GM19099 (cell line): ENCODE data around the gene CREG2.

Source experiments
- POLR2A ChIP-seq: IDR thresholded peaks from 3 replicates; pipeline ENCODE4 v1.6.1; 2011; ENCODE audit warnings: low read depth; ENCODE audit not compliant: insufficient read length; ENCODE audit errors: extremely low read depth

Gene CREG2

DNA sequence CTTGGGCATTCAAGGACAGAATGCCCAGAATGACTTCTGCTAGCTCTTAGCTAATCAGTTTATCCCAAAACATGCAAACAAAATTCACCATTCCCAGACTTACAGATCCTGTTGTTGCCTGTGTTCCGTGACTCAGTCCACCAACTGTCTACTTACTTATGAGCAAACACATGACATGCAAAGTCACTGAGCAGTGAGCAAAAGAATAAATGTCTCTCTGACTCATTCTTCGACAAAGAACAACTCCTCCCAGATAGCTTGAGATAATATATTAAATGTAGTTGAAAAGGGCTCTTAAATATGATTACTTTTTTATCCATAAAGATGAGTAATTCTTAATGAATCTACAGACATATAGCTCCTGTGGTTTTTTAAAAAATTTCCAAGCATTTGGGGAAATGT is 9.0 kb upstream of the CREG2 start:
- no peak for TF ChIP-seq POLR2A

DNA sequence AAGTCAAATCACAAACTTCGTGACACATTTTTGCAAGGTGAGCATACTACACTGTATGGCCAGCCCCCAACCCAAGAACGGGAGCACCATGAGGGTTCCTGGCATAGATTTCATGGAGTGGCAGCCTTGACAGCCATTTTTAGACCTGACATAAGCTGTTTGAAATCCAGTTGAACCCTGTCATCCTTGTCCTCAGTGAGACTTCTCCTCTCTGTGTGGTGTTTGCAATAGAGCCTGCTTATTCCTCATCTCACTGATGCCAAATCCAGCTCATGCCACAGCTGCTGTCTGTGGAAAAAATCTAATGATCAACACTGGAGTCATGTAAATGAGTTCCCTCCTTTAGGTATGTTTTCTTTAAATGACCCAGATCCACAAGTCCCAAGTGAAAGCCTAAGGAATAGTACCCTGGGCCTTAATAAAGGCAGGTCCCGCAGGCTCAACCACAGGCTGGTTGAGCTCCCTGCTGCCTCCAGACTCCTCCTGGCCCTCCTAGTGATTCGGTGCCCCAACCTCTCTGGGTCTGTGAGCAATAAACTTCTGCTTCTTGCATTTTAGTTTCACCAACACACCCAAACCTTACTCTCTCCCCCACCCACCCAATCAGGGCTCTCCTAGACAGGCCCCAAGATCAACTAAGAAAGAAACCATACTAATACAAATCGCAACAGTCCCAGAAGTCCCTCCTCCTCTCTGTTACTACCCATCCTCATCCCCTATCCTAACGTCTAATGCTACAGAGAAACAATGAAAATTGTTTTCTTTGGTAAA is 8.4 kb upstream of the CREG2 start:
- TF ChIP-seq POLR2A: no peak

DNA sequence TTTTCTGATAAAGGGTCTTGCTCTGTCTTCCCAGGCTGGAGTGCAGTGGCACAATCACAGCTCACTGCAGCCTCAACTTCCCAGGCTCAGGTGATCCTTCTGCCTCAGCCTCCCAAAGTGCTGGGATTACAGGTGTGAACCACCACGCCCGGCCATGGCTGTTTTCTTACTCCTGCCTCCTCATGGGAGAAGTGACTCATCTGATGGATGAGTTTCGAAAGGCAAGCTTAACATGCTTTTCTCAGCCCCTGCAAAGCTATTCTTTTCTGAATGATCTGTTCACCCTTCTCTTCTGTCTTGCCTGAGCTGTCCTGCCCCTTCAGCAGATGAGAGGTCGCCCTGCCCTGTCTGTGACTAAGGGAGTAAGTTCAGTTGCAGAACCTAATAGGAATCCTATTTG is 929 bp upstream of the CREG2 start:
- TF ChIP-seq POLR2A: no peak

DNA sequence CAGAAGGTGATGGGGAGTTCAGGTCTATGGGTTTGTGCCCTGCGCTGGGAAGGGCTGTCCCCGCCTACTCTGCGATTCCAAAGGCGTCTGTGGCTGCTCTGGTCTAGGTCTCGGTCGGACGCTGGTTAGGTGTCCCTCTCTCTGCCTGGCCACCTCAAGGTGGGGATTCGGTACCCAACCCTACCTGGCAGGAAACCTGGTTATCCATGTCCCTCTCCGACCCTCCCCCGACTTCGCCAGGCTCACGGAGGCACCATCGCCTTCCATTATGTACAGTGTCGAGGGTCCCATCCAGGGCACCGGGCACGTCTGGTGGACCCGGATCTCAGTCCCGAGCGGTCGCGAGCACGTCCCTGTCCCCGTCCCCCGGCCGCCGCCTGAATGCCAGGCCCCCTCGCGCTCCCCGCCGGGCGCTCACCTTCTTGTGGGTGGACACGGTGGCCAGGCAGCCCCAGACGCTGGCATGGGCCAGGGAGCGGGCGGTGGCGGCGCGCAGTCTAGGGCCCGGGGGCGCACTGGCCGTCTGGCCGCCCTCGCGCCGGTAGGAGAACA is 628 bp downstream of the CREG2 start:
- no peak for TF ChIP-seq POLR2A

DNA sequence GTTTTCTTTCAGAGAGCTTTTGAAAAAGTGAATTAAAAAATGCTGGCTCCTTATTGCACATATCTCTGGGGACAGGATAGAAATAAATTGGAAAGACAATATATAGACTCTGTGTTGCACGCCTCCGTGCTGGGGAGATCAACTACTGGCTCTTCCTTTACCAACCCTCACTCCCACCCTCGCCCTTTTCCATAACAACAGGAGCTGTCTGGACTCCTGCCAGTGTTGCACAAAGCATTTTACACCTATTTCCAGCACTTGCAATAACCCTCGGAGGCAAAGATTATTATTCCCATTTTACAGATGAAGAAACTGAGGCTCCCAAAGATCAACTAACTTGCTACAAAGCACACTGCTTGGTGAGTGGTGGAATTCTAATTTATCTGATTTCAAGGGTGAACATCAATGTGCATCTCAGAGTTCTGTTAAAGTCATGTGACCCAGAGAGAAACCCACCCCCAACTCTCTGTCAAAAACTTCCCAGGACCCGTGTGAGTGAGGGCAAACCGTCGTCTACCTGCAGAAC is 4.2 kb downstream of the CREG2 start:
- TF ChIP-seq POLR2A: no peak

DNA sequence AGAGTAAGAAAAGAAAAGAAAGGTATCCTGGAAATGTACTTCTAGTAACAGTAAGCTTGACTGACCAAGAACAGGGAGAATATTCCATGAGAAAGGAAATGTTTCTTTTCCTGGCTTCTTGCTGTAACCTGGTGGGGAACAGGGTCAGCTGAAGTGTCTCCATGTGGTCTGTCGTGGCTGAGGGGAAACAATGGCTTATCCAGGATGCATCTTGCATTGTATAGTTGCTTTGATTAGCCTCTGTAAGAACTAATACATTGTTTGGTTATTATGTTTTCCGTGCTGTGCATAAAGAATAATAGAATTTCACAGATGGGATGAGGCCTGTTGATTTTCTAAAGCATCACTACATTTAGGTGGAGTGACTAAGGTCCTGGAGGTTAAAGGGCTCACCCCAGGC is 4.9 kb downstream of the CREG2 start:
- no peak for TF ChIP-seq POLR2A

DNA sequence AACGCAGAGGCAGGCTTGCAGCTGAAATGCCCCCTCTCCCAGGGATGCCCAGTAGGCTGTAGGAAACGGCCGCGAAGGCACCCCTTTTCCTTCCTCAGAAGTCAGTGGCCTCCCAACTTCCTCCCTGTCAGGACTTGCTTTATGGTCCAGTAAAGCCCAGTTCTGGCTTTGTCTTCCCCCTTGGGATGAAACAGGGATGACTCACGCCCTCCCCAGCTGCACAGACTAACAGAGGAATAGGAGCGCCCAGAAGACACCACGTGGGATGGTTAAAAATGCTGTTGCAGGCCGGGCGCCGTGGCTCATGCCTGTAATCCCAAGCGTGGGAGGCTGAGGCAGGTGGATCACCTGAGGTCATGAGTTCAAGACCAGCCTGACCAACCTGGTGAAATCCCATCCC is 6.9 kb downstream of the CREG2 start:
- TF ChIP-seq POLR2A: no peak

DNA sequence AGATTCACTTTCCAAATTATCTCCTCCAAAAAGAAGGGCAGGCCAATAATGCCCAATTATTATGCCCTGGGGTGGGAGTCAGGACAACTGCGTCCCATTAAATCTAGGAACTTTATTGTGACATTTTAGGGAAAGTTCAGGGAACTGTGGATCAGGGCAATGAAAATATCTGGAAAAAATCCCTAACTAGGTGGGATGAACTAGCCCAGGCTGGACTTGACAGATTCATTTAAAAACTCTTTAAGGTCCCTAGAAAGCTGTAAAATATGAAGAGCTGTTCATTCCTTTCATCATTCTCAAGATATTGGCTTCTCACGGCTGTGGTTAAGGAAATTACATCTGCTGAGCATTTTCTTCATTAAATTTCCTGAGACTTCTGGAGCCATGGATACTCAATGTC is 8.2 kb downstream of the CREG2 start:
- TF ChIP-seq POLR2A: no peak

DNA sequence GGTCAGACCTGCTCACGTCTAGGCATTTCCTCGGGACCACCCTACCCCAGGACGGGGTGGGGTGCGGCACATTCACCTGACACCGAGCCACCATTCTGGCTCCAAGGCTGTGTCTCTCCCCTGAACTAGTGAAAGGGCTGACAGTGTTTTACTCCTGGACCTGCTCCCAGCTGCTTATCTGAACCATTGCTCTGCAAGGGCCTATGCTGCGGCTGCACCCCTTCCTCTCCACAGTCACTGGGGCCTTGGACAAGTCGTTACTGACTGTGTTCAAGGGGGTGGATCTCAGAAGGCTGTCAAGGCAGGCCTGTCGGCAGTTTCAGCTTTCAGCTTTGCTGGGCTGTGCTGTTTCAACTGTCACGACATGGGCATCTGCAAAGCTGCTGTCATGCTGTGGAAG is 11.7 kb downstream of the CREG2 start:
- no peak for TF ChIP-seq POLR2A

DNA sequence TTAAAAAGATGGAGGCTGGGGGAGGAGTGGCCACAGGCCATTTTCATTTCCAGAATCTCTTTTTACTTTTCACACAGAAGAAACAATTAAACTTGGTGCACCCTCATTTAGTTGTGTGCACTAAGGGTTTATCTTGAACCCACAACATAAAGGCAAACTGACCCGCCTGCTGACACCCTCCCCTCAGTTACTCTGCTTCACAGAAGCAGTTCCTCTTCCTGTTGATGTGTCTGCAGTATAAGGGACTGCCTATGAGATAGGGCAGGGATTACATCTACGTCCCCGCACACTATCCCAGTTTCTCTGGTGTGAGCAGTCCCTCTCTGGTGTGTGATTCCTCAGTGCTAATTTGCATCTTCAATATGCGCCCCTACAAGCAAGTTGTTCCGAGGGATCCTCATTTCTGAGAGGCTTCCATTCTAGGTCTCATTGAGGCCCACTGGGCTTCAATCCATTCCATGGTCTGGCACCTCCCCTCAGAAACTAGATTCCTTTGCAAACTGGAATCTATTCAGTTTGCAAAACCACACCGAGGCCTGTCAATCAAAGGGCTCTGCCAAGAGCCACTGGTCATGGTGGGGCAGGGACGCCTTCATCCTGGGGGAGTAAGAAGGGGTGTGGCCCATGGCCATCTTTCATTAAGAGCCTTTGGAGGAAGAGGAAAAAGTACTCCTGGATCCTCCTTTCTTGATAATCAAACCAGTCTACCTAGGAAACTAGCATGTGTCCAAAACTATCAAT is 12.3 kb downstream of the CREG2 start:
- no peak for TF ChIP-seq POLR2A

DNA sequence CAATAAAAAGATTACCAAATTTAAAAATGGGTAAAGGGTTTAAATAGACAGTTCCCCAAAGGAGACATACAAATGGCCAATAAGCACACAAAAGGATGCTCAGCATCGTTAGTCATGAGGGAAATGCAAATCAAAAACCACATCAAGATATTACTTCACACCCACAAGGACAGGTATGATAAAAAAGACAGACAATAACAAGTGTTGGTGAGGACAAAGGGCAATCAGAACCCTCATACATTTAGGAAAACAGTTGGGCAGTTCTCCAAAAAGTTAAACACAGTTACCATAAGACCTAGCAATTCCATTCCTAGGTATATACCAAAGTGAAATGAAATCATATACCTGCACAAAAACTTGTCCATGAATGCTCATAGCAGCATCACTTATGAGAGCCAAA is 14.5 kb downstream of the CREG2 start:
- TF ChIP-seq POLR2A: no peak

DNA sequence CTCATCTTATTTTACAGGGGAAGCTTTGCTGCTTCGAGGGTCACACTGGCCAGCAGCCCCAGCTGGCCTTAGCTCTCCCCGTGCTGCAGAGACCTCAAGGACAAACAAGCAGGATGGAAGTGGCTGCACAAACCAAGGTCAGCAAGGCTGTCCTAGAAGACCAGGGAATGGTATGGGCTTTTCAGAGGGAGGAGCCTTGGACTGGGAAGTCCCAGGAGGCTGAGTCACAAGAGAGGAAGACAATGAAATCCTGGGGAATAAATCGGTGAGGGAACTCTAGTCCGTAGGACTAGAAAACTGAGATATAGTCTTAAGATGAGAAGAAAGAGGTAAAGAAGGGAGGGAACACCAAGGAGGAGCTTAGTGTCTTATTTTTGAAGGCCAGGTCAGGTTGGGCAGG is 15.7 kb downstream of the CREG2 start:
- TF ChIP-seq POLR2A: no peak

DNA sequence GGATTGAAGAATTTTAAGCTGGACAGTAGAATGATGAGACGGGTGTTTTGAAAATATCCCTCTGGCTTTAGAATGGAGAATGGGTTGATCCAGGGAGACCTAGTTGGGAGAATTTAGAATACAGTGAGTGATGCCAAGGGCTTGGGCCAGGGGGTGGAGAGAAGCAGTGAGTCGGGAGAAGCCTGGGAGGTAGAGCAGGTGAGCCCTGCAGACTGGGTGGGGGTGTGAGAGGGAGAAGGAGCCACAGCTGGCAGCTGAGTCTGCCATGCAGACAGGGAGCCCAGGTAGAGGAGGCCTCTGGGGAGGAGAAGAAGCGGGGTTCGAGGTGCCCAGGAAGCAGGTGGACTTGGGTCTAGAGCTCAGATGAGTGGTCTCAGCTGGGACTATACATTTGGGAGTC is 18.2 kb downstream of the CREG2 start:
- TF ChIP-seq POLR2A: no peak

DNA sequence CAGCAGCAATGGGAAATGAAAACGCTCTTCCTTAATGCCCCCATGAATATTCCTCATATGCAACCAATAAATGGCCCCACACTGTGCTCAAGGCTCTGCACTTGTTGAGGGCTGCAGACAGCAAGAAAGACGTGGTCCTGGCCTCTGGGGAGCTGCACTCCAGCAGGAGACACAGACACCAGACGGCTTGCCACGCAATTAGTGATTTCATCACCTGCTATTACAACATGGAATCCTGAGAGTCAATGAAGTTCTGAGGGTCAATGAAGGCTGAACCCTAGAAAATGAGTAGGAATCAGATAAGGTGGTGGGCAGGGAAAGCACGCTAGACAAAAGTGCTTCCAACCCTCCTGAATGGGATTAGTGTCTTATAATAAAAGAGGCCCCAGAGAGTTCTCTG is 18.9 kb downstream of the CREG2 start:
- no peak for TF ChIP-seq POLR2A

DNA sequence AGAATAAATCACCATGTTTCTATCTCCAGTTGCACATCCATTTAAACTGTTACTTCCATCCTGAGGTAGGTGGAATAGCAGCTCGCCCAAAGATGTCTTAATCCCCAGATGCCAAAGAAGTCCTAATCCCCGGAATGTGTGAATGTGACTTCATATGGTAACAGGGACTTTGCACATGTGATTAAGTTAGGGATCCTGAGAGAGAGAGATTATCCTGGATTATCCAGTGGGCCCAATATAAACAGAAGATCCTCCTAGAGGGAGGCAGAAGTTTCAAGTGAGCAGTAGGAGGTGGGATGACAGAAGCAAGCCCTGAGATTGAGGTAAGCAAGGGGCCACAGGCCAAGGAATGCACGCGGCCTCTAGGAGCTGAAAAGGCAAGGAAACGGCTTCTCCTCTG is 19.8 kb downstream of the CREG2 start:
- TF ChIP-seq POLR2A: no peak

DNA sequence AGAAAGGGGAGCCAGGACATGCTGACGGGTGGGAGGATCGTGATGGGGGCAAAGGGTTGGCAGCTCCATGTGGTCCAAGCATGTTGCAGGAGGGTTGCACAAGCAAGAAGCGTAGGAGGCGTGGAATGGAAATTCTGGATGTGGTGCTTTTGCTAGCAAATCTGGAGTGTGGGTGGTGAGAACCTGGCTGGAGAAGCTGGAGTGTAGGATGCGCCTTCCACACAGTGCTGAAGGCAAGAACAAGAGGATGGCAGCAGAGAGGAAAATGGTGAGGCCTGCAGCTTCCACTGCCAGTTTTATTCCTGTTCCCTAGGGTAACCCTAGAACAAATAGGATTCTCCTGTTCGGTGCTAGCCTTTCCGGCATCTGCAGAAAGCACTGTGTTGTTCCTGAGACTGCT is 22.4 kb downstream of the CREG2 start:
- no peak for TF ChIP-seq POLR2A
